HCT116 (cell line): ENCODE results near the gene UBXN11. TPM values are rescaled to one million over a fixed set of nuclear protein-coding genes. Genes with fewer than 3 reads are reported as not detected.

Source experiments
- ATAC-seq: fragments of 200-7000 bp; cut with Tn5 transposase; 2 replicates; pipeline ENCODE4 v1.9.1; 2020; ENCODE audit warnings: mild to moderate bottlenecking, moderate library complexity
- BruUV-seq: library from RNA; stranded (reverse); fragments of 400-500 nt; replicated peaks from 2 replicates; lab custom pipeline; 2021; lab: Mats Ljungman, UMichigan
- CTCF ChIA-PET: fragments of 300-600 bp; sonication (Branson Sonifier 250); formaldehyde crosslinking; loops from one replicate; lab custom pipeline; 2021; ENCODE audit warnings: antibody characterized with exemption; lab: Charles Lee
- POLR2A ChIA-PET: fragments of 300-600, 350-600 bp; sonication (Branson Sonifier 250); formaldehyde crosslinking; loops from one replicate; lab custom pipeline; 2021; ENCODE audit warnings: antibody characterized with exemption; lab: Charles Lee
- RAD21 ChIA-PET, 2 experiments: fragments of 300-600 bp; sonication (Branson Sonifier 250); formaldehyde crosslinking; loops; one replicate each; lab custom pipeline; 2023; ENCODE audit warnings: low total read pairs in 2 of 2; ENCODE audit not compliant: uncharacterized antibody in 2 of 2, unreplicated experiment in 2 of 2, low non-redundant PET in 1 of 2; lab: Charles Lee
- DNase-seq: peaks from one replicate; pipeline ENCODE4 v3.0.0-alpha.2; 2010; ENCODE audit warnings: low read depth, low spot score
- H2AFZ ChIP-seq: fragments of 200-600 bp; shearing (Covaris generic), sonication (generic); 2 replicates; pipeline ENCODE4 v1.6.1; 2017; ENCODE audit warnings: low read depth, mixed run types, mixed read lengths, antibody characterized with exemption, low read length; ENCODE audit not compliant: poor library complexity, severe bottlenecking
- H3K27ac ChIP-seq: 2 replicates; pipeline ENCODE4 v1.5.1; 2012; ENCODE audit warnings: low read depth, low read length
- H3K27me3 ChIP-seq: fragments of 200-600 bp; sonication (generic); 2 replicates; pipeline ENCODE4 v1.6.1; 2016; ENCODE audit warnings: mixed run types, low read length, mixed read lengths; ENCODE audit not compliant: insufficient read depth
- H3K36me3 ChIP-seq, 2 experiments: fragments of 200-500 bp in 1 of 2; fragments of 200-600 bp in 1 of 2; sonication (Bioruptor generic) in 1 of 2; sonication (generic) in 1 of 2; 2 replicates each; pipeline versions ENCODE4 v1.5.1 to v1.6.1; 2014 to 2016; ENCODE audit warnings: low read length in 2 of 2, inconsistent platforms in 1 of 2, mixed read lengths in 1 of 2, mixed run types in 1 of 2; ENCODE audit not compliant: insufficient read depth in 2 of 2, control insufficient read depth in 1 of 2
- H3K4me1 ChIP-seq, 2 experiments: fragments of 200-600 bp in 1 of 2; sonication (generic) in 1 of 2; 2 replicates each; pipeline versions ENCODE4 v1.5.1 to v1.6.1; 2012 to 2017; ENCODE audit warnings: low read length in 2 of 2, inconsistent platforms in 1 of 2, mild to moderate bottlenecking in 1 of 2, mixed read lengths in 1 of 2, mixed run types in 1 of 2, moderate library complexity in 1 of 2; ENCODE audit not compliant: insufficient read depth in 2 of 2, control insufficient read depth in 1 of 2
- H3K4me2 ChIP-seq: fragments of 200-600 bp; sonication (generic); 2 replicates; pipeline ENCODE4 v1.6.1; 2017; ENCODE audit warnings: mixed run types, low read length, mixed read lengths
- H3K4me3 ChIP-seq, 2 experiments: fragments of 200-600 bp in 1 of 2; sonication (generic) in 1 of 2; replicated peaks in 1 of 2; 2 replicates each; pipeline ENCODE4 v1.5.1; 2011 to 2016; ENCODE audit warnings: low read length in 2 of 2, control low read depth in 1 of 2, low read depth in 1 of 2, mild to moderate bottlenecking in 1 of 2, mixed read lengths in 1 of 2, mixed run types in 1 of 2
- H3K79me2 ChIP-seq: fragments of 200-600 bp; sonication (generic); 2 replicates; pipeline ENCODE4 v1.6.1; 2017; ENCODE audit warnings: mild to moderate bottlenecking, mixed run types, low read length, moderate library complexity, mixed read lengths; ENCODE audit not compliant: insufficient read depth
- H3K9ac ChIP-seq: fragments of 200-600 bp; sonication (generic); 2 replicates; pipeline ENCODE4 v1.6.1; 2016; ENCODE audit warnings: low read length, mixed read lengths
- H3K9me2 ChIP-seq: fragments of 200-600 bp; sonication (generic), shearing (Covaris generic); 2 replicates; pipeline ENCODE4 v1.6.1; 2017; ENCODE audit warnings: mixed run types, mild to moderate bottlenecking, moderate library complexity; ENCODE audit not compliant: insufficient read depth
- H3K9me3 ChIP-seq, 2 experiments: fragments of 200-500 bp in 1 of 2; fragments of 200-600 bp in 1 of 2; sonication (Bioruptor generic) in 1 of 2; sonication (generic) in 1 of 2; 2 replicates each; pipeline ENCODE4 v1.6.1; 2014 to 2017; ENCODE audit warnings: low read length in 2 of 2, mixed read lengths in 2 of 2, inconsistent platforms in 1 of 2, low read depth in 1 of 2, mild to moderate bottlenecking in 1 of 2, mixed run types in 1 of 2, moderate library complexity in 1 of 2; ENCODE audit not compliant: control insufficient read depth in 1 of 2, insufficient read depth in 1 of 2
- H4K20me1 ChIP-seq: fragments of 200-600 bp; sonication (generic), shearing (Covaris generic); 2 replicates; pipeline ENCODE4 v1.6.1; 2017; ENCODE audit warnings: mixed run types, mild to moderate bottlenecking, moderate library complexity; ENCODE audit not compliant: insufficient read depth
- CBX3 ChIP-seq: IDR thresholded peaks from 2 replicates; pipeline ENCODE4 v1.6.1; 2012; ENCODE audit warnings: low read depth
- CEBPB ChIP-seq: IDR thresholded peaks from 2 replicates; pipeline ENCODE4 v1.6.1; 2012; ENCODE audit warnings: low read depth
- EGR1 ChIP-seq: IDR thresholded peaks from 2 replicates; pipeline ENCODE4 v1.6.1; 2012; ENCODE audit warnings: low read depth
- ELF1 ChIP-seq: IDR thresholded peaks from 2 replicates; pipeline ENCODE4 v1.6.1; 2012; ENCODE audit warnings: low read depth, borderline replicate concordance
- EZH2phosphoT487 ChIP-seq: fragments of 200-600 bp; IDR thresholded peaks from 2 replicates; pipeline ENCODE4 v1.6.1; 2018; ENCODE audit warnings: antibody characterized with exemption, borderline replicate concordance
- FOSL1 ChIP-seq: IDR thresholded peaks from 2 replicates; pipeline ENCODE4 v1.6.1; 2012; ENCODE audit warnings: low read depth
- JUND ChIP-seq: IDR thresholded peaks from 2 replicates; pipeline ENCODE4 v1.6.1; 2012
- POLR2A ChIP-seq: IDR thresholded peaks from 2 replicates; pipeline ENCODE4 v1.7.0; 2011; ENCODE audit warnings: borderline replicate concordance; ENCODE audit not compliant: insufficient read depth, insufficient read length; ENCODE audit errors: extremely low read depth
- RAD21 ChIP-seq: IDR thresholded peaks from 2 replicates; pipeline ENCODE4 v1.6.1; 2012; ENCODE audit warnings: low read depth, mild to moderate bottlenecking
- YY1 ChIP-seq: IDR thresholded peaks from 2 replicates; pipeline ENCODE4 v1.6.1; 2011; ENCODE audit warnings: low read length, low read depth, moderate library complexity, mild to moderate bottlenecking; ENCODE audit not compliant: insufficient replicate concordance; ENCODE audit errors: extremely low read depth
- intact Hi-C: fragments of 100-400 bp; cut with micrococcal nuclease; formaldehyde crosslinking; loops from 2 replicates; pipeline ENCODE4 v1.10.0; 2022
- total RNA-seq: library from RNA; stranded (reverse); gene quantifications from one replicate; pipeline ENCODE4 v1.2.1, GENCODE V29; 2021; ENCODE audit not compliant: unreplicated experiment
- TF ChIP-seq, protein P1 (sequence below): IDR thresholded peaks from 2 replicates; pipeline ENCODE4 v1.6.1; 2012
- TF ChIP-seq, protein P2 (sequence below), 3 experiments: fragments of 200-600 bp in 1 of 3; sonication (generic) in 1 of 3; IDR thresholded peaks in 2 of 3; conservative IDR thresholded peaks in 1 of 3; 2 replicates each; pipeline ENCODE4 v1.5.1; 2012 to 2017; ENCODE audit warnings: low read depth in 2 of 3, low read length in 2 of 3, antibody characterized with exemption in 1 of 3, borderline replicate concordance in 1 of 3, control low read depth in 1 of 3, mild to moderate bottlenecking in 1 of 3, mixed read lengths in 1 of 3, mixed run types in 1 of 3, moderate library complexity in 1 of 3; ENCODE audit not compliant: insufficient read depth in 1 of 3

UBXN11 gene
- total RNA-seq, 1 experiment from 2014 or later: 19.3 TPM

DNA sequence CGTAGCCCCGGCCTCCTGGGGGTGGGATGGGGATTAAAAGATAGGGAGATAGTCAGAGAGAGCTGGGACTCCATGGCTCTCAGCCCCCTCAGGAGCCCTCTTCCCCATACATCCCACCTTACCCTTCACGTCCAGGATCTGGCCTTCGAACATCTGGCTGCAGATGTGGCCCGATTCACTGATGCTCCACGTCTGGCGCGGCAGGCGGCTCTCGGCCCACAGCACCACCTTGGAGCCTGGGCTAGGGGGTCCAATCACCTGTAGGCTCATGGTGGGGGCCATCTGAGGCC, 15.6 kb upstream of the UBXN11 start:
- Histone ChIP-seq H3K4me2 (no peak overlapping the region), H3K9ac (no peak overlapping the region), H3K9me2 (no peaks in the 10 kb centered on the region), H3K27ac (no peak overlapping the region), H4K20me1 (no peaks in the 10 kb centered on the region), H3K4me3 (no peak overlapping the region), H3K79me2 (no peaks in the 10 kb centered on the region), H2AFZ (no peak overlapping the region), H3K27me3 (no peaks in the 10 kb centered on the region), H3K36me3 (peaks cover 0 to 10% of the 10 kb centered on the region in 2 experiments; a peak in 2 of 4 replicates), H3K9me3 (no peaks in the 10 kb centered on the region), H3K4me1 (peaks cover 5 to 16% of the 10 kb centered on the region in 2 experiments; a peak in 3 of 4 replicates)
- intact Hi-C loops: loop anchor here (5.0 kb wide), 1 partner anchor 155 kb away; the partner anchor contains the start of genes C1orf232 and ZNF593
- RAD21 ChIA-PET: interaction anchor here (0.6 to 1.3 kb wide), 4 partner anchors 37 to 177 kb away, joined by 3 to 4 read pairs (median 4); no protein-coding TSS in a partner anchor
- POLR2A ChIA-PET: no interaction called here
- CTCF ChIA-PET: interaction anchor here (0.7 to 4.4 kb wide), 9 partner anchors 10 to 177 kb away, joined by 3 to 47 read pairs (median 8); partner anchors contain the start of genes SH3BGRL3 and ZNF593
- no peak for DNase-seq
- no peak for TF ChIP-seq EZH2phosphoT487
- TF ChIP-seq, protein P1, sequence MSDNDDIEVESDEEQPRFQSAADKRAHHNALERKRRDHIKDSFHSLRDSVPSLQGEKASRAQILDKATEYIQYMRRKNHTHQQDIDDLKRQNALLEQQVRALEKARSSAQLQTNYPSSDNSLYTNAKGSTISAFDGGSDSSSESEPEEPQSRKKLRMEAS: no peak
- no peak for TF ChIP-seq JUND
- TF ChIP-seq POLR2A: no peak
- no peak for TF ChIP-seq YY1
- no peak for TF ChIP-seq CBX3
- no peak for TF ChIP-seq CEBPB
- TF ChIP-seq EGR1: no peak
- no peak for TF ChIP-seq RAD21
- TF ChIP-seq FOSL1: no peak
- TF ChIP-seq, protein P2, sequence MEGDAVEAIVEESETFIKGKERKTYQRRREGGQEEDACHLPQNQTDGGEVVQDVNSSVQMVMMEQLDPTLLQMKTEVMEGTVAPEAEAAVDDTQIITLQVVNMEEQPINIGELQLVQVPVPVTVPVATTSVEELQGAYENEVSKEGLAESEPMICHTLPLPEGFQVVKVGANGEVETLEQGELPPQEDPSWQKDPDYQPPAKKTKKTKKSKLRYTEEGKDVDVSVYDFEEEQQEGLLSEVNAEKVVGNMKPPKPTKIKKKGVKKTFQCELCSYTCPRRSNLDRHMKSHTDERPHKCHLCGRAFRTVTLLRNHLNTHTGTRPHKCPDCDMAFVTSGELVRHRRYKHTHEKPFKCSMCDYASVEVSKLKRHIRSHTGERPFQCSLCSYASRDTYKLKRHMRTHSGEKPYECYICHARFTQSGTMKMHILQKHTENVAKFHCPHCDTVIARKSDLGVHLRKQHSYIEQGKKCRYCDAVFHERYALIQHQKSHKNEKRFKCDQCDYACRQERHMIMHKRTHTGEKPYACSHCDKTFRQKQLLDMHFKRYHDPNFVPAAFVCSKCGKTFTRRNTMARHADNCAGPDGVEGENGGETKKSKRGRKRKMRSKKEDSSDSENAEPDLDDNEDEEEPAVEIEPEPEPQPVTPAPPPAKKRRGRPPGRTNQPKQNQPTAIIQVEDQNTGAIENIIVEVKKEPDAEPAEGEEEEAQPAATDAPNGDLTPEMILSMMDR (IDR thresholded peaks at IDR 0.05 in 2 of 3, conservative IDR thresholded peaks at IDR 0.05 in 1 of 3; ENCODE audit: borderline replicate concordance in 1 of 3, insufficient read depth in 1 of 3, low read depth in 2 of 3, low read length in 2 of 3): no peak
- no peak for TF ChIP-seq ELF1
- ATAC-seq: no peak
- BruUV-seq: no TSS peak
